H1 (cell line): ENCODE results near the gene LDB1. TPM values are rescaled to one million over a fixed set of nuclear protein-coding genes. Genes with fewer than 3 reads are reported as not detected.

Source experiments
- CTCF ChIA-PET: fragments of 300-600 bp; sonication (Branson Sonifier 250); formaldehyde crosslinking; loops from one replicate; lab custom pipeline; 2021; ENCODE audit not compliant: partially characterized antibody; lab: Charles Lee
- POLR2A ChIA-PET: fragments of 300-600 bp; sonication (Branson Sonifier 250); formaldehyde crosslinking; loops from one replicate; lab custom pipeline; 2021; ENCODE audit warnings: inconsistent platforms; ENCODE audit not compliant: partially characterized antibody; lab: Charles Lee
- DNase-seq, 2 experiments: peaks; one replicate each; pipeline versions ENCODE4 v3.0.0 to v3.0.0-alpha.2; 2010 to 2022; ENCODE audit warnings: low spot score in 2 of 2, low read depth in 1 of 2, mixed read lengths in 1 of 2
- FAIRE-seq: peaks from 2 replicates; lab custom pipeline; 2011; peaks lifted over from hg19 to GRCh38; lab: Jason Lieb, UNC
- H2AFZ ChIP-seq: 2 replicates; pipeline ENCODE4 v1.8.1; 2012; ENCODE audit warnings: low read length, inconsistent platforms
- H2AK5ac ChIP-seq: 2 replicates; pipeline ENCODE4 v1.6.1; 2013; ENCODE audit warnings: low read depth, low read length
- H2BK120ac ChIP-seq: replicated peaks from 2 replicates; pipeline ENCODE3; 2013; ENCODE audit warnings: low read depth, low read length, inconsistent platforms
- H2BK12ac ChIP-seq: 2 replicates; pipeline ENCODE4 v1.6.1; 2013; ENCODE audit warnings: low read depth, low read length
- H2BK15ac ChIP-seq: 2 replicates; pipeline ENCODE4 v1.6.1; 2013; ENCODE audit warnings: low read length
- H2BK20ac ChIP-seq: 2 replicates; pipeline ENCODE4 v1.6.1; 2013; ENCODE audit warnings: low read length
- H2BK5ac ChIP-seq: 2 replicates; pipeline ENCODE4 v1.6.1; 2013; ENCODE audit warnings: low read depth, low read length
- H3K14ac ChIP-seq: 2 replicates; pipeline ENCODE4 v1.6.1; 2013; ENCODE audit warnings: inconsistent platforms; ENCODE audit not compliant: insufficient read length
- H3K18ac ChIP-seq: 2 replicates; pipeline ENCODE4 v1.6.1; 2013; ENCODE audit warnings: low read length; ENCODE audit errors: extremely low read depth
- H3K23ac ChIP-seq: 2 replicates; pipeline ENCODE4 v1.6.1; 2013; ENCODE audit warnings: inconsistent platforms; ENCODE audit not compliant: insufficient read length
- H3K23me2 ChIP-seq: 2 replicates; pipeline ENCODE4 v1.6.1; 2013; ENCODE audit warnings: low read depth, low read length
- H3K27ac ChIP-seq: 2 replicates; pipeline ENCODE4 v1.6.1; 2011; ENCODE audit warnings: low read depth, low read length, inconsistent platforms
- H3K27me3 ChIP-seq, 4 experiments: replicated peaks in 1 of 4; 1 replicate in 1 of 4; 2 replicates in 3 of 4; pipeline versions ENCODE4 v1.6.1 to v1.8.1; 2011 to 2013; ENCODE audit warnings: low read length in 3 of 4, mild to moderate bottlenecking in 3 of 4, inconsistent platforms in 2 of 4, mixed read lengths in 2 of 4, moderate library complexity in 1 of 4; ENCODE audit not compliant: control insufficient read depth in 3 of 4, insufficient read depth in 3 of 4; ENCODE audit errors: extremely low read depth in 1 of 4
- H3K36me3 ChIP-seq, 4 experiments: 2 replicates each; pipeline versions ENCODE4 v1.6.1 to v1.8.1; 2011 to 2013; ENCODE audit warnings: mild to moderate bottlenecking in 4 of 4, low read length in 3 of 4, moderate library complexity in 2 of 4, control low read depth in 1 of 4, inconsistent platforms in 1 of 4; ENCODE audit not compliant: insufficient read depth in 4 of 4, control insufficient read depth in 2 of 4
- H3K4ac ChIP-seq: replicated peaks from 2 replicates; pipeline ENCODE3; 2013; ENCODE audit warnings: low read length, low read depth, mixed read lengths, inconsistent platforms; ENCODE audit not compliant: insufficient read length
- H3K4me1 ChIP-seq, 4 experiments: replicated peaks in 1 of 4; 1 replicate in 1 of 4; 2 replicates in 3 of 4; pipeline versions ENCODE4 v1.6.1 to v1.8.1; 2011 to 2013; ENCODE audit warnings: low read length in 3 of 4, inconsistent platforms in 2 of 4, mixed read lengths in 1 of 4; ENCODE audit not compliant: insufficient read depth in 4 of 4, control insufficient read depth in 3 of 4
- H3K4me2 ChIP-seq, 2 experiments: 2 replicates each; pipeline versions ENCODE4 v1.6.1 to v1.8.1; 2011 to 2013; ENCODE audit warnings: low read depth in 2 of 2, low read length in 2 of 2, control low read depth in 1 of 2, inconsistent platforms in 1 of 2, mild to moderate bottlenecking in 1 of 2; ENCODE audit not compliant: insufficient read depth in 1 of 2
- H3K4me3 ChIP-seq, 4 experiments: fragments of 200-600, 300-600 bp in 1 of 4; sonication (generic), shearing (Covaris generic), sonication (Bioruptor Twin) in 1 of 4; 2 replicates each; pipeline versions ENCODE4 v1.5.1 to v1.8.1; 2011 to 2016; ENCODE audit warnings: low read length in 4 of 4, low read depth in 3 of 4, control low read depth in 2 of 4, inconsistent platforms in 2 of 4, mild to moderate bottlenecking in 2 of 4, mixed read lengths in 1 of 4, moderate library complexity in 1 of 4; ENCODE audit not compliant: insufficient read depth in 2 of 4; ENCODE audit errors: extremely low read depth in 1 of 4
- H3K56ac ChIP-seq: replicated peaks from 2 replicates; pipeline ENCODE3; 2013; ENCODE audit warnings: low read depth, mild to moderate bottlenecking, mixed read lengths, low read length, inconsistent platforms; ENCODE audit not compliant: insufficient read length
- H3K79me1 ChIP-seq: 2 replicates; pipeline ENCODE4 v1.6.1; 2013; ENCODE audit warnings: low read depth, low read length, control low read depth
- H3K79me2 ChIP-seq, 2 experiments: 2 replicates each; pipeline versions ENCODE4 v1.6.1 to v1.8.1; 2012 to 2013; ENCODE audit warnings: low read length in 2 of 2, mild to moderate bottlenecking in 2 of 2, inconsistent platforms in 1 of 2; ENCODE audit not compliant: insufficient read depth in 2 of 2, control insufficient read depth in 1 of 2
- H3K9ac ChIP-seq, 4 experiments: replicated peaks in 1 of 4; 1 replicate in 1 of 4; 2 replicates in 3 of 4; pipeline versions ENCODE4 v1.6.1 to v1.8.1; 2011 to 2013; ENCODE audit warnings: low read depth in 3 of 4, low read length in 3 of 4, control low read depth in 2 of 4, mild to moderate bottlenecking in 2 of 4, moderate library complexity in 2 of 4, inconsistent platforms in 1 of 4; ENCODE audit errors: extremely low read depth in 1 of 4
- H3K9me3 ChIP-seq, 2 experiments: 2 replicates each; pipeline versions ENCODE4 v1.6.1 to v1.8.1; 2012 to 2013; ENCODE audit warnings: mild to moderate bottlenecking in 2 of 2, moderate library complexity in 2 of 2, control low read depth in 1 of 2, inconsistent platforms in 1 of 2, low read depth in 1 of 2, low read length in 1 of 2, mixed read lengths in 1 of 2; ENCODE audit not compliant: insufficient read depth in 2 of 2
- H4K20me1 ChIP-seq, 2 experiments: replicated peaks in 1 of 2; 2 replicates each; pipeline versions ENCODE3 to v1.8.1; 2011 to 2013; ENCODE audit warnings: inconsistent platforms in 2 of 2, low read length in 2 of 2, mild to moderate bottlenecking in 1 of 2; ENCODE audit not compliant: insufficient read depth in 2 of 2, control insufficient read depth in 1 of 2
- H4K5ac ChIP-seq: 2 replicates; pipeline ENCODE4 v1.6.1; 2013; ENCODE audit warnings: low read length, low read depth, mixed read lengths, inconsistent platforms; ENCODE audit not compliant: insufficient read length
- H4K8ac ChIP-seq: 2 replicates; pipeline ENCODE4 v1.8.0; 2013; ENCODE audit warnings: mild to moderate bottlenecking, moderate library complexity, low read length, inconsistent platforms; ENCODE audit not compliant: insufficient read depth; ENCODE audit errors: extremely low read depth
- H4K91ac ChIP-seq: replicated peaks from 2 replicates; pipeline ENCODE3; 2013; ENCODE audit warnings: low read length, mixed read lengths, inconsistent platforms; ENCODE audit not compliant: insufficient read length
- CEBPB ChIP-seq: IDR thresholded peaks from 2 replicates; pipeline ENCODE4 v1.6.1; 2012; ENCODE audit warnings: low read depth, low read length
- CREB1 ChIP-seq: IDR thresholded peaks from 2 replicates; pipeline ENCODE4 v1.6.1; 2012; ENCODE audit warnings: inconsistent platforms
- JUND ChIP-seq: IDR thresholded peaks from 2 replicates; pipeline ENCODE4 v1.6.1; 2011; ENCODE audit warnings: mild to moderate bottlenecking, improper control_type of control experiment, low read length
- SP1 ChIP-seq: IDR thresholded peaks from 2 replicates; pipeline ENCODE4 v1.6.1; 2011; ENCODE audit warnings: low read depth, low read length
- ZNF274 ChIP-seq: IDR thresholded peaks from 2 replicates; pipeline ENCODE4 v1.7.0; 2012; ENCODE audit warnings: low read length, borderline replicate concordance; ENCODE audit errors: extremely low read depth
- WGBS, 2 experiments: shearing (Covaris generic) in 1 of 2; methylation state at CpG; one replicate each; pipeline versions ENCODE4 v1.1.6 to v1.1.7; 2013 to 2015; ENCODE audit warnings: low lambda C conversion rate in 2 of 2, mixed read lengths in 2 of 2, inconsistent platforms in 1 of 2, low coverage in 1 of 2, missing lambda C conversion rate in 1 of 2; ENCODE audit not compliant: insufficient replicate concordance in 2 of 2, insufficient coverage in 1 of 2, insufficient read length in 1 of 2; ENCODE audit errors: extremely low coverage in 1 of 2, missing lambda C conversion rate in 1 of 2; 5-methylcytosine and 5-hydroxymethylcytosine counted together
- polyA plus RNA-seq, 7 experiments: library from polyadenylated mRNA; depleted of rRNA in 3 of 7; stranded (reverse) in 5 of 7; unstranded in 2 of 7; fragments of >200 nt in 5 of 7; fragments of 200-250 nt in 2 of 7; gene quantifications; 1 replicate in 5 of 7; 2 replicates in 1 of 7; 4 replicates in 1 of 7; pipeline versions ENCODE4 v1.2.1 to v1.2.3, GENCODE V29; 2011 to 2013; ENCODE audit warnings: missing spikeins in 2 of 7, mixed read lengths in 2 of 7
- total RNA-seq: library from RNA; stranded (reverse); fragmentation: NEBNext Ultra II Directional; extraction: Animal tissue kit (Norgen Biotek cat#: 25700); gene quantifications from 2 replicates; pipeline ENCODE4 v1.2.1, GENCODE V29; 2021

The LDB1 gene
- total and polyA plus RNA-seq, 2 of the 8 experiments (the other 6 are each of a cell fraction or from before 2014, with no cell fraction given): 88.4 to 138 TPM

DNA sequence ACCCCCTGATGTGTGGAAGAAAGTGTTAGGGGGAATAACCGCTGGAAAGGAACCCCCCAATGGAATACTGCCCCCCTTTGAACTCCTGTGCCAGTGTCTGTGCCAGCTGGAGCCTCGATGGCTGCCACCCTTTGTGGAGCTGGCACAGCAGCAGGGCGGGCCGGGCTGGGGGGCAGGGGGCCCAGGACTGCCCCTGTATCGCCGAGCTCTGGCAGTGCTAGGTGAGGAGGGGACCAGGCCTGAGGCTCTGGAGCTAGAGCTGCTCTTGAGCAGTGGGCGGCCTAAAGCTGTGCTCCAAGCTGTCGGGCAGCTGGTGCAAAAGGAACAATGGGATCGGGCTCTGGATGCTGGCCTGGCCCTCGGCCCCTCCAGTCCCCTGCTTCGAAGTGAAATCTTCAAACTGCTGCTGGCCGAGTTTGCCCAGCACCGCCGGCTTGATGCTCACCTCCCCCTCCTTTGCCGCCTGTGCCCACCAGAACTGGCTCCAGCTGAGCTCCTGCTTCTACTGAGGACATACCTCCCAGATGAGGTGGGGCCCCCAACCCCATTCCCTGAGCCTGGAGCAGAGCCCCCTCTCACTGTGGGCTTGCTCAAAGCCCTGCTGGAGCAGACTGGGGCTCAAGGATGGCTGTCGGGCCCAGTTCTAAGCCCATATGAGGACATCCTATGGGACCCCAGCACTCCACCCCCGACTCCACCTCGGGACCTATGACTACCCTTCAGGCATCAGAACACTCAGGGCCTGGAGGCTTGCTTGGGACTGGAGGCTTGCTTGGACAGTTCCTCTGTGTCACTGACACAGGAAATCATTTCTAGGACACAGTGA, 52.9 kb downstream of the LDB1 start:
- Histone ChIP-seq H3K23me2 (no peaks in the 10 kb centered on the region; the same call in 1 of the 2 replicates), H3K79me2 (no peaks in the 10 kb centered on the region), H4K8ac (no peak overlapping the region; the same call in 1 of the 2 replicates), H2BK120ac (no peak overlapping the region), H2BK20ac (no peak overlapping the region), H2AK5ac (no peak overlapping the region), H3K4me3 (no peak overlapping the region), H4K5ac (no peak overlapping the region), H3K4ac (no peak overlapping the region), H4K91ac (no peak overlapping the region), H3K36me3 (no peaks in the 10 kb centered on the region), H3K4me1 (peaks cover 0 to 8% (median 4%) of the 10 kb centered on the region in 4 experiments; a peak in 5 of 7 replicates), H3K4me2 (no peak overlapping the region; a peak in 1 of 4 replicates), H3K14ac (no peak overlapping the region), H2BK5ac (no peak overlapping the region), H3K9me3 (no peaks in the 10 kb centered on the region), H3K18ac (no peak overlapping the region), H2BK15ac (no peak overlapping the region), H3K9ac (no peak overlapping the region), H2AFZ (no peak overlapping the region), H3K23ac (no peak overlapping the region), H2BK12ac (no peak overlapping the region), H3K27ac (no peak overlapping the region), H3K79me1 (peaks cover 2% of the 10 kb centered on the region; the same call in 1 of the 2 replicates), H4K20me1 (peaks cover 4 to 13% of the 10 kb centered on the region in 2 experiments), H3K27me3 (peaks cover 0 to 3% (median 1%) of the 10 kb centered on the region in 4 experiments; a peak in 1 of 7 replicates), H3K56ac (no peak overlapping the region)
- no peak for FAIRE-seq
- DNase-seq: no peak
- 94% methylated on average over 16 of the region's 18 CpGs; no CpG with 5 or more reads in 1 of the 2 experiments for WGBS, 2 experiments
- POLR2A ChIA-PET: interaction anchor here (0.7 to 3.3 kb wide), 6 partner anchors 10 to 234 kb away, joined by 3 to 13 read pairs (median 5); partner anchors contain the start of genes ARMH3 and PPRC1
- CTCF ChIA-PET: interaction anchor here (0.6 to 7.7 kb wide), 12 partner anchors 9 to 299 kb away, joined by 3 to 72 read pairs (median 8); no protein-coding TSS in a partner anchor
- TF ChIP-seq ZNF274 (no peak), JUND (no peak), CEBPB (no peak), CREB1 (no peak), SP1 (no peak)
